GM12801 (cell line): ENCODE results near the gene TDRD10.

Source experiments
- TF ChIP-seq, protein P1 (sequence below): IDR thresholded peaks from one replicate; pipeline ENCODE4 v1.5.1; 2011; ENCODE audit warnings: control low read depth; ENCODE audit not compliant: insufficient read length; ENCODE audit errors: extremely low read depth

The TDRD10 gene

GRCh38 chr1:154577346-154578057 lies 75.5 kb downstream of the TDRD10 start:
- TF ChIP-seq, protein P1, sequence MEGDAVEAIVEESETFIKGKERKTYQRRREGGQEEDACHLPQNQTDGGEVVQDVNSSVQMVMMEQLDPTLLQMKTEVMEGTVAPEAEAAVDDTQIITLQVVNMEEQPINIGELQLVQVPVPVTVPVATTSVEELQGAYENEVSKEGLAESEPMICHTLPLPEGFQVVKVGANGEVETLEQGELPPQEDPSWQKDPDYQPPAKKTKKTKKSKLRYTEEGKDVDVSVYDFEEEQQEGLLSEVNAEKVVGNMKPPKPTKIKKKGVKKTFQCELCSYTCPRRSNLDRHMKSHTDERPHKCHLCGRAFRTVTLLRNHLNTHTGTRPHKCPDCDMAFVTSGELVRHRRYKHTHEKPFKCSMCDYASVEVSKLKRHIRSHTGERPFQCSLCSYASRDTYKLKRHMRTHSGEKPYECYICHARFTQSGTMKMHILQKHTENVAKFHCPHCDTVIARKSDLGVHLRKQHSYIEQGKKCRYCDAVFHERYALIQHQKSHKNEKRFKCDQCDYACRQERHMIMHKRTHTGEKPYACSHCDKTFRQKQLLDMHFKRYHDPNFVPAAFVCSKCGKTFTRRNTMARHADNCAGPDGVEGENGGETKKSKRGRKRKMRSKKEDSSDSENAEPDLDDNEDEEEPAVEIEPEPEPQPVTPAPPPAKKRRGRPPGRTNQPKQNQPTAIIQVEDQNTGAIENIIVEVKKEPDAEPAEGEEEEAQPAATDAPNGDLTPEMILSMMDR: no peak

- TF ChIP-seq, protein P1: no peak
Measured at GRCh38 chr1:154578058-154578418, 76.0 kb downstream of the TDRD10 start.

DNA sequence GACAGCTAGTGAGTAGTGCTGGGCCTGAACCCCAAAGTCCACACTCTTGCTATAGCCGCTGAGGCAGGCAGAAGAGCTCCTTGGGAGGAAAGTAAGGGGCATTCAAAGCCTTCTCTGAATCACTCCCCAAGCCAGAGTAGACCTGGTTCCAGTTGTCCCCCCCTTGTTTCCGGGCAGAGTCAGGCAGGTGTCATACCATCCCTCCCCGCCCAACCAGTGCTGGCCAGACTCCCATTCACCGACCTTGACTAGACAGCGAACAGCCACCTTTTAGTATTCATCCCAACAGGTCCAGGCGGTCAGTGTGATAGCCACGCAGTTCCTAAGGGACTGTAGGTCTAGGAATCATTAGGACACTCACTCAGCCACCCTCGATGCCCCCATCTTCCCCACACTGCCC lies 77.4 kb downstream of the TDRD10 start:
- TF ChIP-seq, protein P1: no peak

DNA sequence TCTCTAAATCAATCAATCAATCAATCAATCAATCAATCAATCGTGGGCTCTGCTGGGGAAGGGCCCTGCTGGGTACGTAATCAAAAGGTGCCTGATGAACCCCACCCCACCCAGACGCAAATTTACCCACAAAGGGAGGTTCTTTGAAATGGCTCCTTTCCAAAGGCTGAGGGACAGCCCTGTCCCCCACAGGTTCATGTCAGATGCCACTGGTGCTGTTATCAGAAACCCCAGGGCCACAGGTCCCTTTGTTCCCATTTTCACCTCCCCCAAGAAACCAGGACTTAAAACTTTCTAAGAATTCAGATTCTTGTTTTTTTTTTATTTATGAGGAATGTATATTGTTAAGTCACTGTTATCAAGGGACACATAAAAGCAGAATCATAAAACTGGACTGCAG lies 79.7 kb downstream of the TDRD10 start:
- TF ChIP-seq, protein P1: no peak

GRCh38 chr1:154582885-154583284 lies 80.9 kb downstream of the TDRD10 start:
- TF ChIP-seq, protein P1: no peak

DNA sequence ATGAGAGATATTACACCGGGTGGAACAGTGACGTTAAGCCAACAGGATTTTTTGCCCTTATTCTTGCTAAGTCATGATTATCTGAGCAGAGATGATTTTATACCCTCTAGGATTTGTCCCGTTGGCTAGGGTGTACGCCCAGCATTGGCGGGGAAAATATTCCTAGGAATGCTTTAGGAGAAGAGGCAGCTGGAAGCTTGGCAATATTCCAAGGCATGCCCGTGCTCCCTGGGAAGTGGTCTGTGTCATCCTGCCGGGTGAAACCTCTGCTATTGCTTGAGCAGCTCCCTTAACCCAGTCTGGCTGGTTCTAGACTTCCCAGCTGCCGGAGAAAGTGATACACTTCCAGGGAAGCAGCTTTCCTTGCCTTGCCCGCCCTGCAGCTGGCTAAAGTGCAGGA lies 81.8 kb downstream of the TDRD10 start:
- TF ChIP-seq, protein P1: no peak

DNA sequence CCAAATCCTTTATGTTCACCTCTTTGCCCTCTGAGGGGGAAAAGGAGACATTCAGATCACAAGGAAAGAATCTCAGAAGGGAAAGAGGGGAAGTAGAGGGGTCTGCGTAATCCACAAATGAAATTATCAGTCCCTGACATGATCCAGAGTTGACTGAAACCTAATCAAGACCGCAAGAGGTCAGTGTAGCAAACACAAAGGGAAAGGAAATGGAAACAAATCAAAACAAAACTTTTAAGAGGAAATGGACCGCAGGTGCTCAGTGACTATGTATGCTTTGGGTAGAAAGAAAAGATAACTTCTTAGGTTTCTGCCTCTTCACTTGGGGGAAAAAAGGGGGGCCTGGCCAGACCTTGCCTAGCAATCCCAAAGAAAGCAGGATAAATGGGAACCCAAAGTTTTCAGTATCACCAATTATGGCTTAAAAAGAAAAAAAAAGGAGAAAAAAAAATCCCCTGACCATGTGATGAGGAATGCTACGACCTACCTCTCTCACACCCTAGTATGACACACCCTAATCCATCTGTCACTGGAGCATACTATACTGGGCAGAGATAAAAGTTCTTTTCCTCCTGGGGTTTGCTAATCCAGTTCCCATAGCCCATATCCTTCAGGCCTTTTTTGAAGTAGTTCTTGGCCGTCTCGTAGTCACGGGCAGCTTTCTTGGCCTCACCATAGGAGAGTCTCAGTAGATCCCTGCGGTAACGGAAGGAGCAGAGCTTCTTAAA lies 82.4 kb downstream of the TDRD10 start:
- TF ChIP-seq, protein P1: no peak
